Hepatocyte (in vitro differentiated cells): ENCODE measurements around the gene BEAN1. TPM values are rescaled to one million over a fixed set of nuclear protein-coding genes. Genes with fewer than 3 reads are reported as not detected.

Experiments used
- DNase-seq: peaks from one replicate; pipeline ENCODE4 v3.0.0-alpha.2; 2016; ENCODE audit warnings: low spot score
- H2AFZ ChIP-seq: fragments of 200-600 bp; sonication (generic); 2 replicates; pipeline ENCODE4 v1.6.0; 2016; ENCODE audit warnings: antibody characterized with exemption, mild to moderate bottlenecking
- H3K27ac ChIP-seq: fragments of 200-600 bp; sonication (generic); 2 replicates; pipeline ENCODE4 v1.5.1; 2016; ENCODE audit warnings: mild to moderate bottlenecking
- H3K27me3 ChIP-seq: fragments of 200-600 bp; sonication (generic); 2 replicates; pipeline ENCODE4 v1.6.1; 2016
- H3K36me3 ChIP-seq: fragments of 200-600 bp; sonication (generic); replicated peaks from 2 replicates; pipeline ENCODE4 v1.5.1; 2016; ENCODE audit warnings: low read depth; ENCODE audit not compliant: insufficient read depth
- H3K4me1 ChIP-seq: fragments of 200-600 bp; sonication (generic); 2 replicates; pipeline ENCODE4 v1.5.1; 2016; ENCODE audit warnings: mild to moderate bottlenecking, moderate library complexity; ENCODE audit not compliant: insufficient read depth
- H3K4me2 ChIP-seq: fragments of 200-600 bp; sonication (generic); 2 replicates; pipeline ENCODE4 v1.6.0; 2016
- H3K4me3 ChIP-seq: fragments of 200-600 bp; sonication (generic); 2 replicates; pipeline ENCODE4 v1.5.1; 2016; ENCODE audit warnings: mild to moderate bottlenecking
- H3K79me2 ChIP-seq: fragments of 200-600 bp; sonication (generic); 2 replicates; pipeline ENCODE4 v1.6.0; 2017; ENCODE audit warnings: mild to moderate bottlenecking
- H3K9me2 ChIP-seq: fragments of 200-600 bp; sonication (generic); replicated peaks from 2 replicates; pipeline ENCODE4 v1.6.0; 2017; ENCODE audit warnings: mild to moderate bottlenecking; ENCODE audit not compliant: insufficient read depth
- H3K9me3 ChIP-seq: fragments of 200-600 bp; sonication (generic); 2 replicates; pipeline ENCODE4 v1.5.1; 2016; ENCODE audit warnings: low read depth, mild to moderate bottlenecking
- H4K20me1 ChIP-seq: fragments of 200-600 bp; sonication (generic); 2 replicates; pipeline ENCODE4 v1.6.0; 2016; ENCODE audit warnings: mild to moderate bottlenecking; ENCODE audit not compliant: insufficient read depth, poor library complexity, severe bottlenecking
- EZH2 ChIP-seq: fragments of 200-600 bp; sonication (generic); IDR thresholded peaks from 2 replicates; pipeline ENCODE4 v1.6.1; 2016; ENCODE audit warnings: antibody characterized with exemption, mild to moderate bottlenecking, borderline replicate concordance
- EZH2phosphoT487 ChIP-seq: fragments of 200-600 bp; sonication (generic); IDR thresholded peaks from one replicate; pipeline ENCODE4 v1.6.1; 2018; ENCODE audit warnings: antibody characterized with exemption, mild to moderate bottlenecking, low read depth, moderate library complexity; ENCODE audit not compliant: unreplicated experiment, severe bottlenecking
- WGBS: methylation state at CpG from one replicate; pipeline ENCODE4 v1.1.6; 2016; ENCODE audit warnings: low lambda C conversion rate; ENCODE audit errors: missing lambda C conversion rate; 5-methylcytosine and 5-hydroxymethylcytosine counted together
- polyA plus RNA-seq: library from polyadenylated mRNA; unstranded; fragments of >200 nt; fragmentation: Nextera tagmentation; extraction: Ambion mirVana; gene quantifications from 2 replicates; pipeline ENCODE4 v1.2.1, GENCODE V29; 2016
- total RNA-seq: library from RNA; depleted of rRNA; stranded (reverse); fragments of >200 nt; gene quantifications from 2 replicates; pipeline ENCODE4 v1.2.3, GENCODE V29; 2014
- TF ChIP-seq, protein P1 (sequence below): fragments of 200-600 bp; sonication (generic); IDR thresholded peaks from 2 replicates; pipeline ENCODE4 v1.5.1; 2016; ENCODE audit warnings: antibody characterized with exemption, mild to moderate bottlenecking; ENCODE audit not compliant: poor library complexity

Gene BEAN1
- total and polyA plus RNA-seq, 2 experiments from 2014 or later = 0.63 to 1.8 TPM

DNA sequence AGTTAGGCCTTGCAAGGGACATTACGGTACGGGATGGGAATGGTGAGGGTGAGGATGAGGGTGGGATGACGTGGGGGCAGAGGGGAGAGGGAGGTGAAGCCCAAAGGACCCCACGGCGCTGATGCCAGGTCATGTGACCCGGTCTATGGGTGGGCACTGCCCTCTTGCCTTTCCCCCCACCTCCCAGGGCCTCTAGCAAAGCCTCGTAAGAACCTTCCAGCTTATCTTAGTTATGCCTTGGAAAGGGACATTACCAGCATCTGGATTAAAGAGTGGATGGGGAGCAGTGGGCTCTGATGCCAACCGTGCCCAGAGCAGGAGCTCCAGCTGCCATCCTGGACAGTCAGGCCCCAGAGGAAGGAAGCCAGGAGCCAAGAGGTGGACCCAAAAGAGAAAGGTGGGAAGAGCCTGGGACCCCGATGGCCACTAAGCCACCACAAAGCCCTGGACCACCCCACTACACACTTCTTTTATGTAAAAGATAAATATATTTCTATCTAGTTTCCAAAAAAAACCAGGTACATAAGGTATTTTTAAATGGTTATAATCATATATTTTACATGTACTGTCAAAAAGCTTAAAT is 81.9 kb downstream of the BEAN1 start:
- Histone ChIP-seq H2AFZ (no peak overlapping the region), H3K9me2 (no peaks in the 10 kb centered on the region), H3K4me1 (no peaks in the 10 kb centered on the region), H3K9me3 (no peaks in the 10 kb centered on the region), H4K20me1 (no peaks in the 10 kb centered on the region), H3K4me2 (no peak overlapping the region), H3K36me3 (no peaks in the 10 kb centered on the region), H3K4me3 (no peak overlapping the region), H3K27me3 (no peaks in the 10 kb centered on the region), H3K79me2 (no peaks in the 10 kb centered on the region), H3K27ac (no peak overlapping the region)
- WGBS = 96% methylated on average over 9 of the region's 9 CpGs
- TF ChIP-seq, protein P1, sequence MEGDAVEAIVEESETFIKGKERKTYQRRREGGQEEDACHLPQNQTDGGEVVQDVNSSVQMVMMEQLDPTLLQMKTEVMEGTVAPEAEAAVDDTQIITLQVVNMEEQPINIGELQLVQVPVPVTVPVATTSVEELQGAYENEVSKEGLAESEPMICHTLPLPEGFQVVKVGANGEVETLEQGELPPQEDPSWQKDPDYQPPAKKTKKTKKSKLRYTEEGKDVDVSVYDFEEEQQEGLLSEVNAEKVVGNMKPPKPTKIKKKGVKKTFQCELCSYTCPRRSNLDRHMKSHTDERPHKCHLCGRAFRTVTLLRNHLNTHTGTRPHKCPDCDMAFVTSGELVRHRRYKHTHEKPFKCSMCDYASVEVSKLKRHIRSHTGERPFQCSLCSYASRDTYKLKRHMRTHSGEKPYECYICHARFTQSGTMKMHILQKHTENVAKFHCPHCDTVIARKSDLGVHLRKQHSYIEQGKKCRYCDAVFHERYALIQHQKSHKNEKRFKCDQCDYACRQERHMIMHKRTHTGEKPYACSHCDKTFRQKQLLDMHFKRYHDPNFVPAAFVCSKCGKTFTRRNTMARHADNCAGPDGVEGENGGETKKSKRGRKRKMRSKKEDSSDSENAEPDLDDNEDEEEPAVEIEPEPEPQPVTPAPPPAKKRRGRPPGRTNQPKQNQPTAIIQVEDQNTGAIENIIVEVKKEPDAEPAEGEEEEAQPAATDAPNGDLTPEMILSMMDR = no peak
- no peak for TF ChIP-seq EZH2
- TF ChIP-seq EZH2phosphoT487 = no peak
- no peak for DNase-seq

DNA sequence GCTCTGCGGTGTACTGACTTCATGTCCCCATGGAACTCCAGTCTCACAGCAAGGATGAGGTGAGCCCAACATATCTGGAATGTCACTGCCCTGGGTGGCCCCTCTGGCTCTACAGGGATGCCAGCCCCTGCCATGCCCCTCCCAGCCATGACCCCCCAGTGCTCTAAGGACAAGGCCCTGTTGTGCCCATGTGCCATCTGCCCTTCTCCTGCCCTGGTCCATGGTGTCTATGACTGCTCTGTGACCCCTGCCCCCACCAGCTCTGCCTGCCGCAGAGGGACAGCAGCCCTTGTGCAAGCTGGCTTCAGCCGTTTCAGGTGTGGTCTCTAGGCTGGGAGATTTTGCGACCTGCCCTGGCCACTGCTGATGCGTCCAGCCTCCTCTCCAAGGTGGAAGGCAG is 82.5 kb downstream of the BEAN1 start:
- DNase-seq = no peak
- H4K20me1 ChIP-seq = no peaks in the 10 kb centered on the region

DNA sequence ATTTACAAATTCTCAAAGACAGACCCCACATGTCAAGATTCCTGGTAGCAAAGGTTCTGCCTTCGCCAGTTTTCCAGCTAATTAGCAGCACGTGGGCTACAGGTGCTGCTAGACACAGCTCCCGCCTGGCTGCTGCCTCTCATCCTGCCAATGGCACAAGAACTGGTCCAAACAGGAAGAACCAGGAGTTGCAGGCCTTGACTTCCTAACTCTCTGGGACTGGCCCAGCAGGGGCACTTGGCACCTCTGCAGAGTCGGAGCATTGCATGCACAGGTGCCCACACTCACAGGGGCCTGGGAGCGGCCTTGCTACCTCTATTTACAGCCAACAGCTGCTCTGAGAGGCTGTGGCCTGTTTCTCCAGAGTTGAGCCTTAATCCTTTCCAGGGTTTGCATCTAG is 83.2 kb downstream of the BEAN1 start:
- WGBS = 95% methylated on average over 5 of the region's 5 CpGs
- no peak for DNase-seq
- H3K36me3 ChIP-seq = no peaks in the 10 kb centered on the region
- no peaks in the 10 kb centered on the region for H3K27me3 ChIP-seq
- H3K79me2 ChIP-seq = no peaks in the 10 kb centered on the region
- H3K27ac ChIP-seq = no peak overlapping the region
- H2AFZ ChIP-seq = no peak overlapping the region
- no peaks in the 10 kb centered on the region for H3K9me3 ChIP-seq
- TF ChIP-seq, protein P1 = no peak
- no peak for TF ChIP-seq EZH2
- TF ChIP-seq EZH2phosphoT487 = no peak
- no peaks in the 10 kb centered on the region for H4K20me1 ChIP-seq
- H3K4me3 ChIP-seq = no peak overlapping the region
- no peaks in the 10 kb centered on the region for H3K9me2 ChIP-seq
- H3K4me1 ChIP-seq = no peaks in the 10 kb centered on the region
- H3K4me2 ChIP-seq = no peak overlapping the region

More for the DNA sequence above, 82.5 kb downstream of the BEAN1 start:
- Histone ChIP-seq H3K4me3 (no peak overlapping the region), H3K9me3 (no peaks in the 10 kb centered on the region), H3K79me2 (no peaks in the 10 kb centered on the region), H3K9me2 (no peaks in the 10 kb centered on the region), H3K4me2 (no peak overlapping the region), H3K36me3 (no peaks in the 10 kb centered on the region), H3K27ac (no peak overlapping the region), H2AFZ (no peak overlapping the region), H3K27me3 (no peaks in the 10 kb centered on the region), H3K4me1 (no peaks in the 10 kb centered on the region)
- TF ChIP-seq EZH2phosphoT487 (no peak), EZH2 (no peak)
- TF ChIP-seq, protein P1 = no peak
- whole genome bisulfite sequencing = 90% methylated on average over 5 of the region's 5 CpGs
